Loucy (cell line): ENCODE results near the gene UNC50.
"Not testable (repeated sequence)": the region's sequence is repeated elsewhere in the genome, so short reads cannot be mapped to it uniquely, and the experiment has no call there.

Experiments used
- CTCF ChIP-seq: fragments of 200-600 bp; sonication (generic); conservative IDR thresholded peaks from 2 replicates; pipeline ENCODE4 v1.5.1; 2014; ENCODE audit warnings: mild to moderate bottlenecking, antibody characterized with exemption, low read length
- EZH2phosphoT487 ChIP-seq: fragments of 200-600 bp; IDR thresholded peaks from 2 replicates; pipeline ENCODE4 v1.6.1; 2018; ENCODE audit warnings: antibody characterized with exemption, mild to moderate bottlenecking, moderate library complexity, borderline replicate concordance

GRCh38 chr2:98594665-98595064 lies 13.7 kb upstream of the UNC50 start:
- TF ChIP-seq CTCF, EZH2phosphoT487: not testable (repeated sequence)
